IPS DF 6.9 (cell line): ENCODE data around the gene IFI6.
"Not testable (repeated sequence)": the region's sequence is repeated elsewhere in the genome, so short reads cannot be mapped to it uniquely, and the experiment has no call there.

ENCODE experiments used
- DNase-seq: peaks from one replicate; pipeline ENCODE4 v3.0.0-alpha.2; 2013; ENCODE audit warnings: low read depth, low spot score
- H3K27ac ChIP-seq: one replicate; pipeline ENCODE4 v1.5.1; 2013; ENCODE audit warnings: low read length, control low read depth
- H3K27me3 ChIP-seq: 2 replicates; pipeline ENCODE4 v1.6.1; 2013; ENCODE audit warnings: mild to moderate bottlenecking, low read length; ENCODE audit not compliant: control insufficient read depth, insufficient read depth
- H3K36me3 ChIP-seq: 2 replicates; pipeline ENCODE4 v1.6.1; 2013; ENCODE audit warnings: low read length; ENCODE audit not compliant: control insufficient read depth, insufficient read depth
- H3K4me1 ChIP-seq: 2 replicates; pipeline ENCODE4 v1.6.1; 2013; ENCODE audit warnings: low read length; ENCODE audit not compliant: control insufficient read depth, insufficient read depth
- H3K4me3 ChIP-seq: 2 replicates; pipeline ENCODE4 v1.5.1; 2013; ENCODE audit warnings: mild to moderate bottlenecking, low read length
- H3K9me3 ChIP-seq: 2 replicates; pipeline ENCODE4 v1.6.1; 2013; ENCODE audit warnings: low read length, inconsistent platforms; ENCODE audit not compliant: control insufficient read depth, insufficient read depth
- WGBS: extraction: QIAGEN DNeasy Blood & Tissue Kit; methylation state at CpG from one replicate; pipeline ENCODE4 v1.1.7; 2013; ENCODE audit warnings: mixed read lengths, missing lambda C conversion rate; ENCODE audit not compliant: insufficient read length, insufficient coverage; 5-methylcytosine and 5-hydroxymethylcytosine counted together

Gene IFI6

GRCh38 chr1:27627733-27628132, 44.3 kb downstream of the IFI6 start:
- no CpG with 5 or more reads among the region's 4 CpGs for WGBS
- not testable (repeated sequence) for H3K4me3 ChIP-seq, H3K9me3 ChIP-seq, H3K4me1 ChIP-seq, H3K27me3 ChIP-seq, H3K27ac ChIP-seq, H3K36me3 ChIP-seq, DNase-seq

- no peak overlapping the region for H3K4me3 ChIP-seq
- no peak overlapping the region for H3K27ac ChIP-seq
- DNase-seq = no peak
- peaks cover 6% of the 10 kb centered on the region for H3K4me1 ChIP-seq
- H3K27me3 ChIP-seq = no peaks in the 10 kb centered on the region
- no peaks in the 10 kb centered on the region for H3K36me3 ChIP-seq
- no CpG with 5 or more reads among the region's 5 CpGs for WGBS
- no peaks in the 10 kb centered on the region for H3K9me3 ChIP-seq
Measured at GRCh38 chr1:27627061-27627460, 44.9 kb downstream of the IFI6 start.

GRCh38 chr1:27626031-27626935, 45.7 kb downstream of the IFI6 start:
- no peak overlapping the region for H3K27ac ChIP-seq
- no CpG with 5 or more reads among the region's 11 CpGs for WGBS
- no peaks in the 10 kb centered on the region for H3K36me3 ChIP-seq
- H3K9me3 ChIP-seq = no peaks in the 10 kb centered on the region
- no peaks in the 10 kb centered on the region for H3K27me3 ChIP-seq
- H3K4me3 ChIP-seq = no peak overlapping the region
- no peak for DNase-seq
- H3K4me1 ChIP-seq = peaks cover 9% of the 10 kb centered on the region

- WGBS = no CpG with 5 or more reads among the region's 7 CpGs
- no peaks in the 10 kb centered on the region for H3K36me3 ChIP-seq
- H3K4me3 ChIP-seq = no peak overlapping the region
- no peak overlapping the region for H3K27ac ChIP-seq
- peaks cover 7% of the 10 kb centered on the region for H3K4me1 ChIP-seq
- H3K9me3 ChIP-seq = no peaks in the 10 kb centered on the region
- DNase-seq = no peak
- H3K27me3 ChIP-seq = no peaks in the 10 kb centered on the region
Measured at GRCh38 chr1:27624467-27625178, 47.4 kb downstream of the IFI6 start.

DNA sequence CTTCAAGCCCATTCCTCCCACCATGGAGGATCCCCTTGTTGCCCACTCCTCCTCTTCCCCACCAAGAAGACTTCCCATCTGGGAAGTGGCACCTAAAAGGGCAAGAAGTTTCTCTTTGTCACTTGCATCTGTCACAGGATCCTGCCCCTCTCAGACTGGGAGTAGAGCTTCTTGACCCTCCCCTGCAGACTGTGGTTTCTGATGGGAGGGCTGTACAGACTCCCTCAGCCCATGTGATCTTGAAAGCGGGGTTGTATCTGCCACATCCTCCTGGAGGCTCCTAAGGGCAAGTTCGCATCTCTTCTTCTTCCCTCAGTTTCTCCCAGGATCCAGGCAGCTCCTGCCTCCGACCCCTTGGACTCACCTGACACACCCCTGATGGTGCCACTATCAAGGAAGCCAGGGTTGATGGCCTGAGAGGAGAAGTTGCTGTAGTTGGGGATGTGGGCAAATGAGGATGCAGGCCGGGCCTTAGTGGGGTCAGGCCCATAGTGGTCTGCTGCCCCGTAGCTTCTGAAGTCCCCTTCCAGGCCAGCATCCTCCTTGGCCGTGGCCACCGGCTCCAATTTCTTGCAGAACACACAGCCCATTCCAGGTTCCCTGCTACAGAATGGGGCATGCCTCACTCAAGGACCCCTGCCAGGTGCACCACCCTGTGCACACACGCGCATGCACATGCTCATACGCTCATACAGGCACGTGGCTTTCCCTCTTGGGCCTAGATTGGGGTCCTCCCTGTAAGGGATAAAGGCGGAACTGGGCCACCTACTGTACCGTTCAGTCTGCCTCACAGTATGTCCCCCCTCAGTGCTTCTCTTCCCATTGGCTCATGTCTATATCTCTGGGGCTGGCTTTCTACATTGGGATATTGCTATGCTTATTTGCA, 48.4 kb downstream of the IFI6 start:
- peaks cover 6% of the 10 kb centered on the region for H3K4me1 ChIP-seq
- no CpG with 5 or more reads among the region's 13 CpGs for WGBS
- H3K27me3 ChIP-seq = no peaks in the 10 kb centered on the region
- no peak for DNase-seq
- no peaks in the 10 kb centered on the region for H3K36me3 ChIP-seq
- H3K9me3 ChIP-seq = no peaks in the 10 kb centered on the region
- no peak overlapping the region for H3K4me3 ChIP-seq
- no peak overlapping the region for H3K27ac ChIP-seq

- H3K4me1 ChIP-seq = peaks cover 6% of the 10 kb centered on the region
- H3K27me3 ChIP-seq = no peaks in the 10 kb centered on the region
- H3K36me3 ChIP-seq = no peaks in the 10 kb centered on the region
- H3K27ac ChIP-seq = no peak overlapping the region
- H3K9me3 ChIP-seq = no peaks in the 10 kb centered on the region
- no peak for DNase-seq
- no peak overlapping the region for H3K4me3 ChIP-seq
- no CpG with 5 or more reads among the region's 4 CpGs for WGBS
Measured at GRCh38 chr1:27622828-27623227, 49.2 kb downstream of the IFI6 start.

DNA sequence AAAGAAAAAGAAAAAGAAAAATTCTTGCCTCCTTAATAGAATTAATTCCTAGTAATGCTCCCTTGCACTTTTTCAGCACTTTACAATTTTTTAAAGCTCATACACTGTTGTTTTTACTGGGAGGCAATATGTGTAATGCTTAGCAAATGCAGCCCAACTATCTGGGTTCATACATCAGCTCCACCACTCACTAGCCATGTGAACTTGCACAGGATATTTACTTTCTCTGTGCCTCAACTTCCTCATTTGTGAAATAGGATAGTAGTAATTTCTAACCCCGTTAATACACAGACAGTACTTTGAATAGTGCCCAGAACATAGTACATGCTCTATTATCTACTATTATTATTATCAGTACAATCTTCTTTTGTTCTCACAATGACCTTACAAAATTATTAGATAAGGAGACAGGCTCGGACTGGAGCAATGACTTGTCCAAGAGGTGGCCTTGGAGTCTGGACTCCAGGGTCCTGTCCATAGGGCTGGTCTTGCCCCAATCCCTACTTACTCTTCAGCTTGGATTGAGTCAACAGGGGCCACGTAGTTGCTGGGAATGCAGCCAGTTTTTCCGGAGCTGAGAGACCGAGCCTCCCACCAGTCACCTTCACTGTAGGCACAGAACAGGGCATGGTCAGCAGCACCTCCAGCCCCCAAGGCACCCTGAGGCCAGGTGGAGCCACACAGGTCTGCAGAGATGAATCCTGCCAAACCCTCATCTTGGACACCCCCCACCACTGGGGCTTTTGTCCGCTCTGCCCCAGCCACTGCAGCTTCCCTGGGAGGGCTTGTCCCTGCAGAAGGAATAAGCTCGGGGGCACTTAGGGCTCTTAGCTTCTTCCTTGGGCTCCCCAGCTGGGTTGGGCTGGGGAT, 50.7 kb downstream of the IFI6 start:
- peaks cover 7% of the 10 kb centered on the region for H3K4me1 ChIP-seq

GRCh38 chr1:27619782-27620438, 52.1 kb downstream of the IFI6 start:
- H3K27ac ChIP-seq, H3K36me3 ChIP-seq, H3K27me3 ChIP-seq, H3K4me3 ChIP-seq, DNase-seq, H3K9me3 ChIP-seq: not testable (repeated sequence)
- peaks cover 11% of the 10 kb centered on the region for H3K4me1 ChIP-seq
- whole genome bisulfite sequencing = no CpG with 5 or more reads among the region's 7 CpGs

More for the DNA sequence above, 50.7 kb downstream of the IFI6 start:
- Histone ChIP-seq H3K27me3 (no peaks in the 10 kb centered on the region), H3K9me3 (no peaks in the 10 kb centered on the region), H3K36me3 (no peaks in the 10 kb centered on the region), H3K27ac (no peak overlapping the region), H3K4me3 (no peak overlapping the region)
- DNase-seq = no peak
- no CpG with 5 or more reads among the region's 7 CpGs for WGBS

GRCh38 chr1:27618341-27619082, 53.5 kb downstream of the IFI6 start:
- no peaks in the 10 kb centered on the region for H3K36me3 ChIP-seq
- DNase-seq = no peak
- H3K27me3 ChIP-seq = no peaks in the 10 kb centered on the region
- no peak overlapping the region for H3K27ac ChIP-seq
- 100% methylated on average over 1 of the region's 14 CpGs for WGBS
- no peak overlapping the region for H3K4me3 ChIP-seq
- no peaks in the 10 kb centered on the region for H3K9me3 ChIP-seq
- peaks cover 13% of the 10 kb centered on the region for H3K4me1 ChIP-seq
